ENCODE measurements around the gene ZNF764. TPM values are rescaled to one million over a fixed set of nuclear protein-coding genes. Genes with fewer than 3 reads are reported as not detected.
"Not testable (repeated sequence)": the region's sequence is repeated elsewhere in the genome, so short reads cannot be mapped to it uniquely, and the experiment has no call there.

The ZNF764 gene
- total RNA-seq, 1 donor from 2014 or later = 19.2 TPM

DNA sequence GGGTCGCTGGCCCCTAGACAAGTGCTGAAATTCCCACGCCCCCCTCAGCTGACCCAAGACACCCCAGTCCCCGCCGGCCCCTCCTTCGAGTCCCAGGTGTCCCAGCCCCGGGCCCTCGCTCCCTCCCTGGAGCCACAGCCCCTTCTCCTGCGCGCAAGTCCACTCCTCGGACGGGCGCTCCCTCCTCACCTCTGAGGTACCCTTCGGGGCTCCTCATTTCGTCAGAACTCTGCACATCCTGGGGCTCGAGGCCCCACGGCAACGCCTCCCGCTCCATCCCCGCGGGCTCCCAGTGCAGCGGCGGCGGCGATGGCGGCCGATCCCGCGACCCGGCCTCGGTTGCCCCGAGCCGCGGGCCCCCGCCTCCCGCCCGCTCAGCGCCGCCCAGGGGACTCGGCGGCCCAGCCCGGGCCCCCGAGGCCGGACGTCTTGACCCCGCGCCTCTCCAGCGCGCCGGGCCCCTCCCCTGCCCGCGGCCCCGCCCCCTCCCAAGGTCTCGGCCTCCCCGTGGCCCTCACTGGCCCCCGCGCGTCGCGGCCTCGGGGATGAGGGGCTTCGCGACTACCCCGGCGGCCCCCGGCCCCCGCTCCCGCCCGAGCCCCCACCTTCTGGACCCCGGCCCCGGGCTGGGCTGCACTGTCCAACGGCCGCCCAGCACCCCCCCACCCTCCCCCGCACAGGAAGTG, 31.9 kb downstream of the ZNF764 start, which contains the start of gene ZNF768:
TSS of gene ZNF768 (minus strand) at position 430 of the 686 bp plus-strand sequence. CDS start at position 277, 153 bp downstream.
- ChIA-PET POLR2A (interaction anchor here (0.5 to 5.6 kb wide), 25 partner anchors 9 to 342 kb away, joined by 3 to 42 read pairs (median 7); partner anchors contain the start of genes CD2BP2, CORO1A, DCTPP1 and SEPHS2), CTCF (interaction anchor here (0.7 to 1.2 kb wide), 3 partner anchors 72 to 112 kb away, joined by 4 to 5 read pairs (median 4); no protein-coding TSS in a partner anchor)
- ATAC-seq (ENCODE audit: low read depth) (peak; percentile 16), DNase-seq (peak; percentile 67)
- intact Hi-C loops (cut with micrococcal nuclease) = loop anchor here (2.0 to 5.0 kb wide), 8 partner anchors 33 to 549 kb away; partner anchors contain the start of genes FBXL19, PRR14, TBC1D10B and TBX6
- H3K4me3 Mint-ChIP-seq = peak within 1 kb of the TSS; percentile 90
- H3K27ac Mint-ChIP-seq = peak within 1 kb of the TSS; percentile 99
- H3K4me1 Mint-ChIP-seq = peaks cover 21% of the 10 kb centered on the region
- TF ChIP-seq, protein P1, sequence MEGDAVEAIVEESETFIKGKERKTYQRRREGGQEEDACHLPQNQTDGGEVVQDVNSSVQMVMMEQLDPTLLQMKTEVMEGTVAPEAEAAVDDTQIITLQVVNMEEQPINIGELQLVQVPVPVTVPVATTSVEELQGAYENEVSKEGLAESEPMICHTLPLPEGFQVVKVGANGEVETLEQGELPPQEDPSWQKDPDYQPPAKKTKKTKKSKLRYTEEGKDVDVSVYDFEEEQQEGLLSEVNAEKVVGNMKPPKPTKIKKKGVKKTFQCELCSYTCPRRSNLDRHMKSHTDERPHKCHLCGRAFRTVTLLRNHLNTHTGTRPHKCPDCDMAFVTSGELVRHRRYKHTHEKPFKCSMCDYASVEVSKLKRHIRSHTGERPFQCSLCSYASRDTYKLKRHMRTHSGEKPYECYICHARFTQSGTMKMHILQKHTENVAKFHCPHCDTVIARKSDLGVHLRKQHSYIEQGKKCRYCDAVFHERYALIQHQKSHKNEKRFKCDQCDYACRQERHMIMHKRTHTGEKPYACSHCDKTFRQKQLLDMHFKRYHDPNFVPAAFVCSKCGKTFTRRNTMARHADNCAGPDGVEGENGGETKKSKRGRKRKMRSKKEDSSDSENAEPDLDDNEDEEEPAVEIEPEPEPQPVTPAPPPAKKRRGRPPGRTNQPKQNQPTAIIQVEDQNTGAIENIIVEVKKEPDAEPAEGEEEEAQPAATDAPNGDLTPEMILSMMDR (IDR thresholded peaks at IDR 0.05) = no peak
- no peaks in the 10 kb centered on the region for H3K9me3 Mint-ChIP-seq
- H3K36me3 Mint-ChIP-seq (ENCODE audit: low read depth) = peaks cover 31% of the 10 kb centered on the region
- no peaks in the 10 kb centered on the region for H3K27me3 Mint-ChIP-seq

GRCh38 chr16:30525844-30526136, 32.4 kb downstream of the ZNF764 start:
- ChIA-PET CTCF (no interaction called here), POLR2A (interaction anchor here (0.5 to 5.6 kb wide), 6 partner anchors 9 to 168 kb away, joined by 3 to 32 read pairs (median 8); partner anchors contain the start of genes DCTPP1, ZNF747 and ZNF785)
- peaks cover 21% of the 10 kb centered on the region for H3K4me1 Mint-ChIP-seq
- H3K9me3 Mint-ChIP-seq = no peaks in the 10 kb centered on the region
- no peak for ATAC-seq (ENCODE audit: low read depth)
- no peak for DNase-seq
- TF ChIP-seq, protein P1 (IDR thresholded peaks at IDR 0.05) = no peak
- intact Hi-C loops (cut with micrococcal nuclease) = loop anchor here (2.0 to 5.0 kb wide), 8 partner anchors 33 to 549 kb away; partner anchors contain the start of genes FBXL19, PRR14, TBC1D10B and TBX6
- no peaks in the 10 kb centered on the region for H3K27me3 Mint-ChIP-seq
- peak overlapping the region; percentile 90 for H3K4me3 Mint-ChIP-seq
- H3K27ac Mint-ChIP-seq = peak overlapping the region; percentile 86
- H3K36me3 Mint-ChIP-seq (ENCODE audit: low read depth) = peaks cover 28% of the 10 kb centered on the region

DNA sequence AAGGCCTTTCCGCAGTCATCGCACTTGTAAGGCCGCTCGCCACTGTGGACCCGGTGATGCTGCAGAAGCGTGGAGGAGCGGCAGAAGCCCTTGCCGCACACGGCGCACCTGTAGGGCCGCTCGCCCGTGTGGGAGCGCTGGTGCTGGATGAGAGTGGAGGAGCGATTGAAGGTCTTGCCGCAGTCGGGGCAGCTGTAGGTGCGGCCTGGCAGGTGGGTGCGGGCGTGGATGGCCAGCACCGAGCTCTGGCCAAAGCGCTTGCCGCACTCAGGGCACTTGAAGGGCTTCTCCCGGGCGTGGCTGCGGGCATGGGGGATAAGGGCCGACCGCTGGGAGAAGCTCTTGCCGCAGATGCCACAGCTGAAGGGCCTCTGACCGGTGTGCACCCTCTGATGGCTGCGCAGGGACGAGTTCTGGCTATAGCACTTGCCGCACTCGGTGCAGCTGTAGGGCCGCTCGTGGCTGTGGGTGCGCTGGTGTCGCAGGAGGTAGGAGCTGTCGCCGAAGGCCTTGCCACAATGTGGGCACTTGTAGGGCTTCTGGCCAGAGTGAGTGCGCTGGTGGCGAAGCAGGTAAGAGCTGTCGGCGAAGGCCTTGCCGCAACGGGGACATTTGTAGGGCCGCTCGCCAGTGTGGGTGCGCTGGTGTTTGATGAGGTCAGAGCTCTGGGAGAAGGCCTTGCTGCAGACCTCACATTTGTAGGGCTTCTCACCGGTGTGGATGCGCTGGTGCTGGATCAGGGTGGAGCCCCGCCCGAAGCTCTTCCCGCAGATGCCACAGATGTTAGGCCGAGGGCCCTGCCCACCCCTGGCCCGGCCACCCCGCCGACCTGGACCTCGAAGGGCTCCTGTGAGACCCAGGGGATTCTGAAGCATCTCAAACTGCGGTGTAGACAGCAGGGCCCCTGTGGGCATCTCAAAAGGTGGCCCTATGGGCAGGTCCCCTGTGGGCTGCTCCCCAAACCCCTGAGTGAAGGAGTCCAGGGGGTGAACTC, 33.3 kb downstream of the ZNF764 start:
- H3K4me3 Mint-ChIP-seq = peak overlapping the region; percentile 32
- intact Hi-C loops (cut with micrococcal nuclease) = loop anchor here (5.0 kb wide), 3 partner anchors 188 to 433 kb away; partner anchors contain the start of genes FBXL19 and TBX6
- H3K9me3 Mint-ChIP-seq = no peaks in the 10 kb centered on the region
- POLR2A ChIA-PET = interaction anchor here (0.6 to 5.6 kb wide), 10 partner anchors 10 to 142 kb away, joined by 3 to 32 read pairs (median 4); partner anchors contain the start of genes DCTPP1, ZNF747, ZNF764 and ZNF785
- CTCF ChIA-PET = no interaction called here
- DNase-seq = no peak
- TF ChIP-seq, protein P1 (IDR thresholded peaks at IDR 0.05) = no peak
- H3K36me3 Mint-ChIP-seq (ENCODE audit: low read depth) = peaks cover 33% of the 10 kb centered on the region
- peaks cover 21% of the 10 kb centered on the region for H3K4me1 Mint-ChIP-seq
- H3K27me3 Mint-ChIP-seq = no peaks in the 10 kb centered on the region
- ATAC-seq (ENCODE audit: low read depth) = no peak
- H3K27ac Mint-ChIP-seq = no peak overlapping the region

DNA sequence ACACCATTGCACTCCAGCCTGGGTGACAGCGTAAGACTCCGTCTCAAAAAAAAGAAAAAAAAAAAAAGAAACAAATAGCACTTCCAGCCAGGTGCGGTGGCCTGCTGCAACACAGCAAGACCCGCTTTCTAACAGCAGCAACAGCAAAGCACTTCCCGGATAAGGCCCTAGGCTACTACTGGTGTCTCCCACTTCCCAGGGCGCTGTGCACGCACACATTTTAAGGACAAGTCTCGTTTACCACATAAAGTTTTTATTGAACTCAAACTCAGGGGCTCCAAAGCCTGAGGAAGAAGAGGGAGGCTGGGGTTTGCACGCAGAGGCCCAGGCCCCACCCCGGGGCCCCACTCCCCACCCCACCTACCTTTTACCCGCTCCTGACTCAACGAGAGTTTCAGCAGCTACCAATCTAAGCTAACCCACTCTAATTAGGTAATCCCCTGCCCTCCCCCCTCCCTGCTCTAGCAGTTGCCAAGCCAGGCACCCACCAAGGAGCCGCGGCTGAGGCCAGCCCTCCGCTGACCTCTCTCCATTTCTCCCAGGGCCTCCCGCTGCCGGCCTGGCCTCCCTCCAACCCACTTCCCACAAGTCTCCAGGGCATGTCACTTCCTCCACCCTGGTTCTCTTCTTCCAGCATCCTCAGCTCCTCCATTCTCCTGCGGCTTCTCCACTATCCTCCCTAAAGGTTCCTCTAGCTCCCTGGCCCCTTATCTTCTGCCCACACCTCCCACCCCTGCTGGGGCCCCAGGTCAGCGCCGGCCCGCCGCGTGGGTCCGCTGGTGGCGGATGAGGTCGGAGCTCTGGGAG, 34.2 kb downstream of the ZNF764 start:
- intact Hi-C loops (cut with micrococcal nuclease) = no loop called here
- no peak for DNase-seq
- Mint-ChIP-seq H3K4me1 (peaks cover 20% of the 10 kb centered on the region), H3K36me3 (ENCODE audit: low read depth) (peaks cover 42% of the 10 kb centered on the region), H3K9me3 (no peaks in the 10 kb centered on the region), H3K4me3 (no peak overlapping the region), H3K27ac (no peak overlapping the region), H3K27me3 (no peaks in the 10 kb centered on the region)
- POLR2A ChIA-PET = interaction anchor here (0.6 to 5.6 kb wide), 6 partner anchors 11 to 110 kb away, joined by 3 to 32 read pairs (median 4); partner anchors contain the start of genes DCTPP1, ZNF747 and ZNF764
- CTCF ChIA-PET = no interaction called here
- ATAC-seq (ENCODE audit: low read depth) = no peak
- TF ChIP-seq, protein P1 (IDR thresholded peaks at IDR 0.05) = no peak

- intact Hi-C loops (cut with micrococcal nuclease); DNase-seq; H3K4me3 Mint-ChIP-seq; CTCF ChIA-PET; H3K27me3 Mint-ChIP-seq; ATAC-seq (ENCODE audit: low read depth); H3K27ac Mint-ChIP-seq; H3K9me3 Mint-ChIP-seq: not testable (repeated sequence)
- peaks cover 52% of the 10 kb centered on the region for H3K36me3 Mint-ChIP-seq (ENCODE audit: low read depth)
- POLR2A ChIA-PET = interaction anchor here (0.6 to 1.3 kb wide), 7 partner anchors 9 to 111 kb away, joined by 3 to 5 read pairs (median 3); no protein-coding TSS in a partner anchor
- H3K4me1 Mint-ChIP-seq = peaks cover 11% of the 10 kb centered on the region
Measured at GRCh38 chr16:30522702-30523463, 35.3 kb downstream of the ZNF764 start.

Measured in activated B cell treated with CpG ODN at 0.5 μM for 24 hours (primary cell).